ENCODE data around the gene PPP1R3D.
A peak's percentile ranks its signal among the peaks of the same experiment; 100 is the strongest.
"Not testable (repeated sequence)": the region's sequence is repeated elsewhere in the genome, so short reads cannot be mapped to it uniquely, and the experiment has no call there.

PPP1R3D gene, protein sequence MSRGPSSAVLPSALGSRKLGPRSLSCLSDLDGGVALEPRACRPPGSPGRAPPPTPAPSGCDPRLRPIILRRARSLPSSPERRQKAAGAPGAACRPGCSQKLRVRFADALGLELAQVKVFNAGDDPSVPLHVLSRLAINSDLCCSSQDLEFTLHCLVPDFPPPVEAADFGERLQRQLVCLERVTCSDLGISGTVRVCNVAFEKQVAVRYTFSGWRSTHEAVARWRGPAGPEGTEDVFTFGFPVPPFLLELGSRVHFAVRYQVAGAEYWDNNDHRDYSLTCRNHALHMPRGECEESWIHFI

DNA sequence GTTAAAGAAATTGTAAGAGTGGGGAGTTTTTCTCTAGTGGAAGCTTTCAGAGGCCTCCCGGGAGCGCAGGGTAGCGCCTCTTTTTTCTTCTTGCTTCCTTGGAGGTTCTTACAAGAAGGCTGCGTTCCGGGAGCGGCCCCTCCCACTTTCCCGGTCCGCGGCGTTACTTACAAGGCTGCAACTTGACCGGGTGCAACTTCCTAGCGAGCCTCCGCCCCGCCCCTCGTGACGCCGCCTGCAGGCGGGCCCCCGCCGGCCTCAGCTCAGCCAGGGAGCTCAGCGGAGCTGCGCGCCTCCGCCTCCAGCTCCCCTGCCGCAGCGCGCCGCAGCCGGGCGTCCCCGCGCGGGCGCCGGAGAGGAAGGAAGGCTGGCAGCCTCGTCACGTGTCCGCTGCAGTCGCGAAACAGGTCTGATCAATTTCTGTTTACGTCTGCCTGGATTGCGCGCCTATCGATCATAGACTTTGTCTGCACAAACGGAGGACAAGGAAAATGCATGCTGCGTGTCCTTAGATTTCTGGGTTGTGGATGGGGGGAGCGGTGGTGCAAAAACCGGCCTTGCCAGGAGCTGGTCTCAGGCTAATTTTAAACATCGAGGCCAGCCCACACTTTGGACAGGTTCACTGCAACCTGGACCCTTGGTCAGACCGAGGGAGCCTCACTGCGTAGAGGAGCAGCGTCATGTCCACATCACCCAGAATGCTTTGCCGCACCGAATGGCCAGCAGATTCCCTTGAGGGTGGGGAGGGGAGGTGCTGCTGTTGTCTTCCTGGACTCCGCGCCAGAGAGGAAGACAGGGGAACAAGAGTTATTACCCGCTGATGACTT, at the start of gene PPP1R3D, which contains the start of gene FAM217B:
Gene PPP1R3D (minus strand): TSS at position 177 of the 827 bp plus-strand sequence. CDS start 374 bp downstream, outside the sequence.
Gene FAM217B (plus strand): TSS at position 261 of the 827 bp plus-strand sequence. CDS start 3,555 bp downstream, outside the sequence.
- DNase-seq: peak; percentile 90 to 91

DNA sequence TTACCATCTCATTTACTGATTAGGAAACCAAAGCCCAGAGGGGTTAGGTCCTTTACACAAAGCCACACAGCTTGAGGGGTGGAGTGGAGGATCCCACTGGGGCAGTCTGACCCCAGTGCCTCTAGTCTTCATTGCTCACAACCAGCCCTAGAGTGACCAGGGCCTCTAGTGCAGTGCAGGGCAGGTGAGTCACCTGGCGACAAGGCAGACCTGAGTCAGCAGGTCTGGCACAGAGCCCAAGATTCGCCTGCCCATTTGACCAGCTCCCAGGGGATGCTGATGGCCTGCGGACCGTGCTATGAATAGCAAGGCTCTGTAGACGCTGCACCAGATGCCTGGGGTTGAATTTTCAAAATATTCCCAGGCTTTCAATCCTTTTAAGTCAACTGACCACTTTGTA, 48.0 kb upstream of the PPP1R3D start:
- DNase-seq: no peak

DNA sequence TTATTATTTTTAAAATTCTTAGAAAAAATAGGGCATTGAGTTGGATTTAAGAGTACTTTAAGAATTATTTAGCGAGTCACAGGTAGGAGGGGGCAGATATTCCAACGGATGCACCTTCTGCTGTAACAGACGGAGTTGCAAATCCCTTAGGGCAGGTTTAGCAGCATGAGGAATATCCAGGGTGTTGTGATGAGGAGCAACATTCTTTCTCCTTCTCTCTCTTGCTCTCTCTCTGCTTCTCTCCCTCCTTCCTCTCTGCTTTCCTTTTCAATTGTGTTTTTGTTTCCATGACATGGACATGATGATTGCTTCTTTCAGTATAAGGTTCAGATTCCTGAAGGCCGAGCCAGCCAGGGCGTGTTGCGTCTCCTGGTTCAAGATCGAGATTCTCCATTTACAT, 47.0 kb upstream of the PPP1R3D start:
- no peak for DNase-seq

DNA sequence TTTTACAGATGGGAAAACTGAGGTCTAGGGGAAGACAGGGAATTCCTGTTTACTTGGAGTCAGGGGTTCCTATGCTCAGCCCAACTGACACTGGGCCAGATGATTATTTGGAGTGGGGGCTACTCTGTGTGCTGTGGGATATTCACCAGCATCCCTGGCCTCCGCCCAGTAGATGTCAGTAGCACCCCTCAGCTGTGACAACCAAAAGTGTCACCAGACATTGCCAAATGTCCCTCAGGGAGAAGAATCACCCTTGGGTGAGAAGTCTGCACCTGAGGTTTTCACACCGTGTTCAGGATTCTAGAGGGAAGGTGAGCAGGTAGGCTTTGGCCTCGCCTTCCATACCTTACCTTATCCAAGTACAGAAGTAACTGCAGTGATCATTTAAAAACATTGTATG, 45.8 kb upstream of the PPP1R3D start:
- peak; percentile 4 to 36 for DNase-seq

DNA sequence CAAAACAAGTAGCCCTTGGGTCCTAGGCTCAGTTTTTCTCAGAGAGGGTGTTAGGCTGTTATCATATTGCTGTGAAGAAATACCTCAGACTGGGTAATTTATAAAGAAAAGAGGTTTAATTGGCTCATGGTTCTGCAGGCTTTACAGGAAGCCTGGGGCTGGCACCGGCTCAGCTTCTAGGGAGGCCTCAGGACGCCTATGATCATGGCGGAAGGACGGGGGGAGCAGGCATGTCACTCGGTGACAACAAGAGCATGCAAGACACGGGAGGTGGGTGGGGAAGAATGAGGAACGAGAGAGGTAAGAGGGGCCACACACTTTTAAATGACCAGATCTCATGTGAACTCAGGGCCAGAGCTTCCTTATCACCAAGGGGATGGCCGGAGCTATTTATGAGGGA, 45.1 kb upstream of the PPP1R3D start:
- no peak for DNase-seq

DNA sequence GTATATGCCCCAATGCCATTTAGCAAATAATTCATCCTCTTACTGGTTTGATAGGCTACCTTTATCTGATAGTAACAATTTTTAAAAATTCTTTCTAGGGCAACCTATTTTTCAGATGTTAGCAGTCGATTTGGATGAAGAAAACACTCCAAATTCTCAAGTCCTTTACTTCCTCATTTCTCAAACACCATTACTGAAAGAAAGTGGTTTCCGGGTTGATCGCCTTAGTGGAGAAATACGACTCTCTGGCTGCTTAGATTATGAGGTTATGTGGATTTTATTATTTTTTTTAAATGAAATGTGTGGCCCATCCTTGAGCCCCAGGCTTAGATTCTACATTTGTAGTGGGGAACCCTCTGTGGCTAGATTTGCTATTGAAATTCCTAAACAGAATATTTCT, 44.4 kb upstream of the PPP1R3D start:
- DNase-seq: peak; percentile 76 to 82

DNA sequence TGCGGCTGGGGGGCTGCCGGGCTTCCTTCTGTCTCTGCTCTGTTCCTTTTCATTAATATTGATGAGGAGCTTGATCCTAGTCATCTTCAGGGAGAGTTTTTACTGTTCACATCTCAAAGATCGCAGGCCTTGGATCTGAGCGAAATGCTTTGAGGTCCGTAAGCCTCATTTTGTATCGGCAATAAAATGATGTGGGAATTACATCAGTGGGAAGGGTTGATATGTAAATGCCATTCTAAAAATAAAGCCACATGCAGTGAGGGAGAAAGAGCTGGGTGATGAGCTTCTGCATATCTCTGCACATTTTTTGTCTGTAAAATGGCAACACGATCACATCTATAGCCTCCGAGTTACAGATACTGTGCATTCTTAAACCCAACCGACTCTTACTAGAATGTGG, 43.0 kb upstream of the PPP1R3D start:
- DNase-seq: no peak

DNA sequence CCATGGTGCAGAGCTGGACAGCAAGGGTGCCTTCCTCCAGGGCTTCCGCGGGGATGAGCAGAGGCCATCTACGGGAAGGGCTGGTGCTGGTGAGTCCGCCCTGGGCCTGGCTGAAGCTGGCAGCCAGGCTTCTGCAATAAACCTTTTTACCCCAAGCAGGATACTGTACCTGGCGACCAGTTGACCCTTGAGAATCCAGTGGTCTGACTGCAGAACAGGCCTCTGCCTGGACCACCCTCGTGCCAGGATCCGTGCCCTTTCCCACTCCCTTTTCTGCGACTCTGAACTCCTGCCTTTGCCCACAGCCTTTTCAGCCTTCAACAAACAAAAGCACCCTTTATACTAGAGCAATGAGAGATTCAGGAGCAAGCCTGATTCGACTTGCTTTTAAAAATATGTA, 37.0 kb upstream of the PPP1R3D start:
- DNase-seq: no peak

DNA sequence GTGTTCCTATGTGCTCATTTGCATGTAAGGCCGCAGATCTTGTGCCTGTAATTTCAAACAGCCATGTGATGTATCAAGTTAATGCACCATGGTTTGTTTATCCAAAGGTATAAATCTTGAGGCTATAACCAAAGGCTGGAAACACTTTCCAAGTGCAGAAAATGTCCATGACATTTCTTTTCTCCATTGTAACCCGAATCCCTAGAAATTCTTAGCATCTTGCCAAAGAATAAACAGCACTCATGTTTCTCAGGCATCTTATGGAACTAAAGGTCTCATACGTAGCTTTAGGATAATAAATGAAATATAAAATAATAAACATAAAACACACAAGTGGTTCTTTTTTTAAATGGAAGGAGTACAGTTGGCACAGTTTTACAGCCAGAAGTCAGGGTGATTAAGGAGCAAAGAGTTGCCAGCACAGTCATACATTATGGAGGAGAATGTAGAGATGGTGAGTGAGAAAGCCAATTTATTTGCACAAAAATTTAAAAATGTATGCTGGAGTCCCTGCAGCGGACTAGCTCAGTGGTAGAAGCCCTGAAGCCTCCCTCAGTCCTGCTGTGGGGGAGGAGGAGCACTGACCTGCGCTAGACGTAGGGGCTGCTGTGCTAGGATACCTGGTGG, 36.2 kb upstream of the PPP1R3D start:
- DNase-seq: no peak

DNA sequence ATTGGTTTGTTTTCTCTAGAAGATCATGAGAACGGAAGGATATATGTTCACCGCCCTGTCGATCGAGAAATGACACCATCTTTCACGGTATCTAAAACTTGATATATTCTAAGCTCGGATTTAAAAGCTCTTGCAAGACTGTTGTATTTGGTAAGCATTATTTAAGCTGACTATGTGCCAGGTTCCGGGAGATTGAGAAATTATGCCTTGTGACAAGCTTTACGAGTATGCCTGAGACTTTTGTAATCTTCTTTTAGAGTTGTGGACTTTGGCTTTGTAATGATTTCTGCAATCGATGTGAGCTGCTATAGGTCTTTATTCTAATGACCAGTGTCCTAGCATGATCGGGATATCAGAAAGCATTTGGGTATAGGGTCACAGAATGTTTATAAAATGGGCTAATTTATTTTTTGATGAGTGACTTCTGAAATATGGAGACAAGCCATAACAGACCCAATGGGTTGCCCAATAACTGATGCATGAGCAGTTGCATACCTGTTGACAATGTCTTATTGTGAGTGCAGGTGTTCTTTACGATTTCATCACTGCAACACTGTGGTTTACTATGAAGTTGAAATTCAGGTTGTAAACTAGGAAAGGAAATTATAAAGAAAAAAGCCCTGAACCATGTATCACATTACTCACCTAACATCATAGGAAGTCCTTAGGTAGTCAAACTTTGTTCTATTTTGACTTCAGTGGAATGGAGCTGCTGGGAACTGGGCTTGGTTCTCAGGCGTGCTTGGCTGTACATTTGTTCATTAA, 32.1 kb upstream of the PPP1R3D start:
- no peak for DNase-seq

DNA sequence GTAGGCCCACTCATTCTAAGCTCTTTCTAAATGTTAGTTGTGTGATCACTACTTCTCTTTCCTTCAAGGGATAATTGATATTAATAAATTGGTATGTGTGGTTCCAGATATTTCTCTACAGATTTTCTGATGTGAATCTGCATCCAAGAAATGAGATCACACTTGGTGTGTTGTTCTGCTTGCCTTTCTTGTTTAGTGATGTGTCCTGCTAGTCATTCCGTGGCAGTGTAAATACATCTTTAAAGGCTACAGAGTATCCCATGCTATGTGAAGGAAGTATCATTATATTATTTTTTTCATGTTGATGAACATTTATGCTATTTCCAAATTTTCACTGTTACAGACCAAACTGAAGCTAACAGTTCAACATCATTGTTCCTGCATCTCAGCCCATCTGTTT, 31.3 kb upstream of the PPP1R3D start:
- DNase-seq: no peak

DNA sequence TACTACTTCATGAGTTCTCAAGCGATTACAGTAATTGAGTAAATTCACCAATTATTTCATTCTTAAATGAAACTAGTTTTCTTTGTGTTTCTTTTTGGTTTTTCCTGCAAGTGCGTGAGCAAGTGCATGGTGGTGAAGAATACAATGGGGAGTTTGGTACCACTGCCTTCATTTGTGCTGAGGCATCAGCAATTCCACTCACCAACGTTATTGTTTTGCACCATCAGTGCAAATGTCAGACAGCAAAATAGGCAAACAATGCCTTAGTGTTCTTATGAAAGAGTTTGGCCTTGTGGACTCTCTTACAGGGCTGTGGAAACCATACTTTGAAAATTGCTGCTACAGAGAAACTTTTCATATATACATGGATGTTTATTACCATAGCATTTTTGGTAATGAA, 26.3 kb upstream of the PPP1R3D start:
- DNase-seq: no peak

DNA sequence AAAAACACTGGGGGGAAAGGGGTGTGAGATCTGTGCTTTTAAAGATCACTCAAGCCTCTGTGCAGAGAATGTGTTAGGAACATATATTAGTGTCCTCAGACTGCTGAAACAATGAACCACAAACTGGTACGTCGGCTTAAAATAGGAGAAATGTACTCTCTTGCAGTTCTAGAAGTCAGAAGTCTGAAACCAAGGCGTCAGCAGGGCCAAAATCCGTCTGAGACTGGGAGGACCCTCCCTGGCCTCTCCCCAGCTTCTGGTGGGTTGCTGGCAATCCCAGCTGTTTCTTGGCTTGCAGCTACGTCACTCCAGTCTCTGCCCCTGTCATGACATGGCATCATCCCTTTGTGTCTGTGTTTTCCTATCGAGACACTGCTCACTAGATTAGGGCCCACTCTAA, 22.1 kb upstream of the PPP1R3D start:
- no peak for DNase-seq

DNA sequence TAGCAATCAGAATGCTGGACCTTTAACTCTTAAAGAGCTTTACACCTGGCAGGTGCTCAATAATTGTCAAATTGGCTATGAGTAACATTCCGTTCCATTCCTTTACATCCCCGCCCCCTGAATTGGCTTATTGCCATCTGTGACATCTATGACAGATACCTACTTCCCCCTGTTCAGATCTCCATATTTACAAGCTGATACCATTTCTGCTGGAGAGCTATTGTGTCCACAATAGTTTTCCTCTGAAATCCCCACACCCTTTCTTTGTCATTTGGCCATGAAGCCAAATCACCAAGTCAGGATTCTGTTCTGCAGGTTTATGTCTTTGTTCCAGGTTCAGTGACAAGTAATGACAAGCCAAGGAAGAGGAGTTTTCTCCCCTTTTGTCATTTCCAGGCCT, 21.3 kb upstream of the PPP1R3D start:
- no peak for DNase-seq

DNA sequence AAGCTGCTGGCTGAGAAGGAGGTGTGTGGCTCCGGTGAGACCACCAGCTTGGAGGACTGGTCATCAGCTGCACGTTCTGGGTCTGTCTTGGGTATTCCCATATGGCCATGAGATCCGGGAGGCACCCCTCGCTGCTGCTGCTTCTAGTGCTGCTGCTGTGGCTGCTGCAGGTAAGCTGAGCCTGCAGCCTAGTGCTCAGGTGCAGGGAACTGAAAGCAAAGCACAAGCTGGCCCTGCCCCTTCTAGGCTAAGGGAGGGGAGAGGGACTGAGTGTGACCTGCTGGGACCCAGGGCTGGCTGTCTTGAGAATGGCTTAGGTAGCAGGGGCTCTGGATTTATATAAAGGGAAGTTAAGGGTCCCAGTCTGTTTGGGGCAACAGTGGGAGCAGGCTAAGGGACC, 18.5 kb upstream of the PPP1R3D start:
- DNase-seq: no peak

DNA sequence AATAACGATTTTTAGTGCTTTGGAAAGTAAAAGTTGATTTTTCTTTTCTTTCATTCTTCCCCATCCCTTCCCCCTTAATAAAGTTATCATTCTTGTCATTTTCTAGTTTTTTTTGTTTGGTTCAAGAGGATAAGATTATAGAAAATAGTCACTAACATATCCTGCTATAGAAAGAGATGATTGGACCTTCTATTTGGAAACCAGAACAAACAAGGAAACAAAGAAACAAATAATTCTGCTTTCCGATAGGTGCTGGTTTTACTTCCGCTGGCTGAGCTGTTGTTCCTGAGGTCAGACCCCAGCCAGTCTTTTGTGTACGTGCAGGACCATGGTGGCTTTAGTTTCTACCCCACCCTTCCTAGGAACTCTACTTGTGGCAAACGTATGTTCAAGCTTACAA, 18.0 kb upstream of the PPP1R3D start, which contains the start of gene CDH26:
Gene CDH26 (plus strand): TSS at position 301 of the 400 bp plus-strand sequence. CDS start 304 bp downstream, outside the sequence.
- DNase-seq: no peak

DNA sequence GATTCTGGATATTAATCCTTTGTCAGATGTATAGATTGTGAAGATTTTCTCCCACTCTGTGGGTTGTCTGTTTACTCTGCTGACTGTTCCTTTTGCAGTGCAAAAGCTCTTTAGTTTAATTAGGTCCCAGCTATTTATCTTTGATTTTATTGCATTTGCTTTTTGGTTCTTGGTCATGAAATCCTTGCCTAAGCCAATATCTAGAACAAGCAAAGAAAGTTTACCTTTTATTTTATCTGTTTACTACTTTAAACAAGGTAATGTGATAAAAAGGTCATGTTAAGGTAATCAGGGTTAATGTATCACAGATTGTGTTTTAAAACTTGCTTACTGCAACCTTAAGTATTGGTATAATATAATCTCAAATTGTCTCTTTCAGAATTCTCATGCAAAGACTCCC, 17.5 kb upstream of the PPP1R3D start:
- not testable (repeated sequence) for DNase-seq

DNA sequence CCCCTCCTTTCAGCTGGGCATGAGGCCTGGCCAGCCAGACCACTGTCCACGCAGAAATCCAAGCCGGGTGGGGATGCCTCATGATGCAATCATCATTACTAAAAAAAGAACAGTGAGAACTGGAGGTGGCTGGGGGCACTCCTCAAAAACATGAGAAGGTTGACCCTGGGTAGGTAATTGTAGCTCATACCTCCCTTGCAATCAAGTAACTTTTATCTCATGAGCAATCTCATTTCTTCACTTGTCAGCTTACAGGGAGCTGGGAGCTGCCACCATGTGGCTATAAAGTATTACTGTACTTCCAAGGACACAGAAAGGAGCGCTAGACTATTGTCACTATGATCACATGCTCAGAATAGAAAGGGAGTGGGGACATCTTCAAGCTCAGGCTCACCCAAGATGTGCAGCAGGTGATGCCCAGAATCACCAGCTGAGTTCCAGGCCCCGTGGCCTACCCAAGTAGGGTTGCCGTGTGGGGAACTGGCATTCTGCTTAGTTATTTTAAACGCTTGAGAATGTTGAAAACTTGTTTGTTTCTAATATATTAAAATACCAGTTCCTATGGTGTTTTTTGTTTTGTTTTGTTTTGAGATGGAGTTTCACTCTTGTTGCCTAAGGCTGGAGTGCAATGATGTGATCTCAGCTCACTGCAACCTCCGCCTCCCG, 15.2 kb upstream of the PPP1R3D start:
- peak; percentile 58 to 70 for DNase-seq

DNA sequence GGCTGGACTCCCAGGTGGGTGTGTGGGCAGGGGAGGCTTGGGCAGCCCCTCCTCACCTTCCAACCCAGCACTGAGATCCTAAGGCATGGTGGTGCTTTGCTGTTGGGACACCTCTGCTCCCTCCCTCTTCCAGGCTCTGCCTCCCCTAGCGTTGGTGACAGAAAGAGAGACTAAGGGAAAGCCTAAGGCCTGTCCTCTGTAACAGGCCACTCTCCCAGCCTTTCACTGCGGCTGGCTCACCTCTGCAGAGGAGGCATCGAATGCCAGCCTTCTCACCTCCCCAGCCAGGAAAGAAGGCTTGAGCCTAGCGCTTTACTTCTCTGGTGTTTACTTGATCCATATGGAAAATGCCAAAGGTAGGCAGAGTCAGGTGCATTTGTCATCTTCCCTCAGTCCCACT, 14.6 kb upstream of the PPP1R3D start:
- no peak for DNase-seq

DNA sequence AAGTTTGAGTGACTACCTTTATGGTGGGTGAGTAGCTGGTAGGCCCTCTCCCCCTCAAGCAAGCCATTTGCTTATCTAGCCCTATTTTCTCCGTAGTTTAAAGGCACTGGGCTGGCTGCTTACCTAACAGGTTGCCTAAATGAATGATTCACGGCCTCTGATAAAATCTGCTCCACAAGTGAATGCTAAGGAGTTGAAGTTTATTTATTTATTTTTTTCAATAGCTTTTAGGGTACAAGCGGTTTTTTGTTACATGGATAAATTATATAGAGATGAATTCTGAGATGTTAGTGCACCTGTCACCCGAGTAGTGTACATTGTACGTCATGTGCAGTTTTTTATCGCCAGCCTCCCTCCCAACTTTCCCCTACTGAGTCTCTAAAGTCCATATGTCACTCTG, 9.8 kb upstream of the PPP1R3D start:
- no peak for DNase-seq

DNA sequence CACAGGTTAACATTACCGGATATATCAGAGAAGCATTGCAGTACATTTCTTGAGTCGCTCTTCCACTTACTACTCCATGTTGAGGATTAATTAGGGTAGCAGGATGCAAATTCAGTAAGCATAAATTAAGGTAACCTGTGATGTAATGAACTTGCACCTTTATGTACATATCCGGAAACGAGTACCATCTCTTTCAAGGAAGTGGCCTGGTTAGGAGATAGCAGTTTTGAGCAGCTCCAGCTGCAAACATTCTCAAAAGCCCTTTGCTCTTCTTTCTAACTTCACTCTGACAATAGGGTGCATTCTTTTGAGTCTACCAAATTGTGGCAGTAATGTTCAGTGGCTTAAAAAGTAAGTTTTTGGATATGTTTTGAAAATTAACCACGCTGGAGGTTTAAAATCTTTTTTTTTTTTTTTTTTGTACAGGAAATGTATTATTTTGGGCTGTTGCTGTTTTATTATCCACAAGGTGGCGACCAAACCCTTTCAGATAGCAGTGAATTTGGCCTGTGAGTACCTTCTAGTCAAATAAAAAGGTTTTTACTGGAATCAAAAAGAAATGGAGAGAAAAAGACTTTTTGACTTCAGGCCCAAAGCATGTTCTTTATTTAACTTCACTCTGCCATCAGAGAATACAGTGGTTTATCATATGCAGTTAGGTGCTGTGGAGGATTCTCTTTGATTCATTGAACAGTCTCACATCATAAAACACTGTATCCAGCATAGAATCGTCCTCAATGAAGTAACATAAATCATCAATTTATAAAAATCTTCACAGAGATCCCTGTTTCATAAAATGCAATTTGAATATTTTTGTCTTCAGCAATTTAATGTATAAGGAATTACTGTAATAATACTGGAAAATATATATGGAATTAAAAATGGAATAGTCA, 9.0 kb upstream of the PPP1R3D start:
- DNase-seq: peak; percentile 60 to 72

Data from AML-193 (cell line).